ENCODE results near the gene GSE1.

GSE1 gene

GRCh38 chr16:85612801-85613603, at the start of gene GSE1:
Gene GSE1, plus strand, starts transcription at chr16:85613322. Its CDS starts 70 bp downstream, at chr16:85613392.
- DNase-seq (ENCODE audit: low read depth in 1 of 2, low spot score in 1 of 2): peak in 1 of 2 donors; percentile 34

GRCh38 chr16:85563515-85564276, 49.4 kb upstream of the GSE1 start:
- no peak for DNase-seq (ENCODE audit: low read depth in 1 of 2, low spot score in 1 of 2)

- DNase-seq (ENCODE audit: low read depth in 1 of 2, low spot score in 1 of 2): peak in 1 of 2 donors; percentile 14
These were observed 48.7 kb upstream of the GSE1 start for GRCh38 chr16:85564277-85565051.

- no peak for DNase-seq (ENCODE audit: low read depth in 1 of 2, low spot score in 1 of 2)
These were observed 47.8 kb upstream of the GSE1 start for GRCh38 chr16:85565340-85565739.

- DNase-seq (ENCODE audit: low read depth in 1 of 2, low spot score in 1 of 2): no peak
These were observed 47.2 kb upstream of the GSE1 start for GRCh38 chr16:85565801-85566526.

GRCh38 chr16:85566561-85567100, 46.5 kb upstream of the GSE1 start:
- no peak for DNase-seq (ENCODE audit: low read depth in 1 of 2, low spot score in 1 of 2)

GRCh38 chr16:85567101-85567866, 45.8 kb upstream of the GSE1 start:
- no peak for DNase-seq (ENCODE audit: low read depth in 1 of 2, low spot score in 1 of 2)

GRCh38 chr16:85567935-85568334, 45.2 kb upstream of the GSE1 start:
- no peak for DNase-seq (ENCODE audit: low read depth in 1 of 2, low spot score in 1 of 2)

GRCh38 chr16:85568519-85568918, 44.6 kb upstream of the GSE1 start:
- no peak for DNase-seq (ENCODE audit: low read depth in 1 of 2, low spot score in 1 of 2)

GRCh38 chr16:85569039-85569614, 44.0 kb upstream of the GSE1 start:
- no peak for DNase-seq (ENCODE audit: low read depth in 1 of 2, low spot score in 1 of 2)

GRCh38 chr16:85569615-85570212, 43.4 kb upstream of the GSE1 start:
- no peak for DNase-seq (ENCODE audit: low read depth in 1 of 2, low spot score in 1 of 2)

GRCh38 chr16:85570213-85570734, 42.8 kb upstream of the GSE1 start:
- no peak for DNase-seq (ENCODE audit: low read depth in 1 of 2, low spot score in 1 of 2)

- DNase-seq (ENCODE audit: low read depth in 1 of 2, low spot score in 1 of 2): no peak
These were observed 42.2 kb upstream of the GSE1 start for GRCh38 chr16:85570735-85571562.

GRCh38 chr16:85571563-85571812, 41.6 kb upstream of the GSE1 start:
- DNase-seq (ENCODE audit: low read depth in 1 of 2, low spot score in 1 of 2): no peak

- DNase-seq (ENCODE audit: low read depth in 1 of 2, low spot score in 1 of 2): no peak
These were observed 41.1 kb upstream of the GSE1 start for GRCh38 chr16:85571813-85572619.

- no peak for DNase-seq (ENCODE audit: low read depth in 1 of 2, low spot score in 1 of 2)
These were observed 40.0 kb upstream of the GSE1 start for GRCh38 chr16:85573045-85573695.
